Aortic smooth muscle cell (primary cell): ENCODE results near the gene AGAP3. TPM values are rescaled to one million over a fixed set of nuclear protein-coding genes. Genes with fewer than 3 reads are reported as not detected.

ENCODE experiments used
- total RNA-seq: library from RNA; depleted of rRNA; stranded (reverse); fragments of >200 nt; gene quantifications from 2 replicates; pipeline ENCODE4 v1.2.3, GENCODE V29; 2014

The AGAP3 gene
- 22.0 and 31.8 TPM in 2 replicates for total RNA-seq

DNA sequence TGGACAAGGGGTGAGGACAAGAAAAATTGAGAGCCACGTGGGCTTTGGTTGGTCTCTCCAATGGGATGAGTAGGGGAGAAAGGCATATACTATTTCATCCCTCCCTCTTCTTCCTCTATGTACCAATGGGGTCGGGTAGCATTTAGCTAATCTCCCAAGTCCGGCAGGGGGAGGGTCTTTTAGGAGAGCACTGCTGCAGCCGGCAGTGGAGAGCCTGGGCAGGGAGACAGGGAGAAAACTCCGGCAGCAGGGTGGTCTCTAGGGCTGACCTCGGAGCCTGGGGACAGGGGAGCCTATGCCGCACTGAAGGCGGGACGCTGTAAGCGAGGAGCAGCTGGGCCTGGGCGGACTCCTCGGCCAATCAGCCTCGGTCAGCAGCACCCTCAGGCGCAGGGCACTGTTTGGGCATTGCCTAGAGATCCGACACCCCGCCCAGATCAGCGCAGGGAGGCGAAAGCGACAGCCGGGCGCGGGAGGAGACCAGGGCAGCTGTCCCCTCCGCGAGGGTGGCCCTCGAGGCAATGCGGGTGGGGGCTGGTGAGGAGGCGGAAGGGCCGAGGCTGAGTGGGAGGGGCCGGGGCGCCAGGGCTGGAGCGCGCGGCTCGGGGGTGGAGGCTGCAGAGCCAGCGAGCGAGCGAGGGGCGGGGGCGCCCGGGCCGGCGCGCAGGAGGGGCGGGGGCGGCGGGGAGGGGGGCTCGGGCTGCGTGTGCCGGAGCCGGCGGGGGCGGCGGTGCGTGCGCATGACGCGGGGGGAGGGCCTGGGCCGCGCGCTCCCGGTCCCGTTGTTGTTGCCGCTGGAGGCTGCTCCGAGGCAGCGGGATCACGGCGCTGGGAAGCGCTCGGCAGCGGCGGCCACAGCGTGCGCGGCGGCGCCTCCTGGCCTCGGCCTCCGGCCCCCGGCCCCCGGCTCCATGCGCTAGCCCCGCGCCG is at the start of gene AGAP3:
Gene AGAP3 (plus strand): TSS at position 785 of the 930 bp plus-strand sequence. CDS start 267 bp downstream, outside the sequence.

DNA sequence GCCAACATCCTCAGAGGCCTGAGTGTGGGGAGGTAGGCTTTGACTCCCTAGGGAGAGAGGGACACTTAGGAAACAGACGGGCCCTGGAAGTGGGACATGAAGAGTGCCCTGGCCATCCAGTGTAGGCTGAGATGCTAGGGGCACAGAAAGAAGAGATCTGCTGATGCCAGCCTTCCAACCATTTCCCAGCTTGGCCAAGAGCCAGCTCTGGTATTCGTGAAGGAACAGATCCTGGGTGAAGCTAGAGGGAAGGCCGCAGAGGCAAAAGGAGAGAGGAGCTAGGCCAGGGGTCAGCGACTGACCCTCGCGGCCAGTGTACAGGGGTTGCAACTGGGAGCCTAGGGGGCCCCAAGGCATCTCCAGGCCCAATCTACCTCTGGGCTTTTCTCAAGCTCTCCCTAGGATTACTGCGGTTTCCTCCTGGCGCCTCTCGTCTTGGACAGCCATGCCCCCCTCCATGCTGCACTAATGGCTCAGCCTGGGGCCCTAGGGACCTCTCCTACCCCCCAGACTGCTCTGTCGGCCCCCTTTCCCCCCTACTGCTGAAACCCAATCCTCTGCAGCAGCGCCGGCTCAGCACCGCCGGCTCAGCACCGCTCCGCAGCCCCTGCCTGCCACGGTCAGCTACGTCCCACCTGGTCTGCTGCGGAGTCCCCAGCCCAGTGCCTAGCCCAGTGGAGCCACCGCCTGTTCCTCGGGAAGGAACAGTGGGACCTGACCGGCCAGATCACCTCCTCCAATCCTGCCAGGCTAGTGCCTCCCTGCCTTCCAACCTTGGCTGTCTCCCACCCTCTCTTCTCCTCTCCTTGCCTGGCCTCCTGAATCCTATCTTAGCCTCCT is 38.1 kb upstream of the AGAP3 start, which contains the start of gene ASIC3:
Gene ASIC3 (plus strand): TSS at position 556 of the 840 bp plus-strand sequence. CDS start 355 bp downstream, outside the sequence.

DNA sequence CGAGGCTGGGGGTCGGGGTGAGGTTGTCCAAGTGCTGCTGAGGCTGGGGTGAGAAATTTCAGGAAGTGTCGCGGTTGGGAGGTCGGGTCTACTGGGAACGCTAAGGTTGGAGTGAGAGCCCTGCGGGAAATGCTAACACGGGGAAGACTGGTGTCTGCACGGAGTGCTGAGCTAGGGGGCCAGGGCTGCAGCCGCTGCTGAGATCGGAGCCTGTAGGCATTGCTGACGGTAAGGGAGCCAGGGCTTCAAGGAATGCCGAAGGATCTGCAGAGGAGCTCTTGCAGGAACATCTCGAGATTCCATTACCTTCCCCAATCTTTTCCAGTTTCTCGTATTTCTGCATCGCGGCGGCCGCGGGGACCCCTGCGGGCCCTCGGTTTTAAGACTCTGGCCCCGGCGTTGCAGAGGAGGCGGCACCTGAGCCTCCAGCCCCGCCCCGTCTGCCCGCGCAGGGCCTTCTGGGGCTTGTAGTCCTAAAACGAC is 28.7 kb upstream of the AGAP3 start, which contains the start of gene CDK5:
Gene CDK5 (minus strand): TSS at position 392 of the 483 bp plus-strand sequence. CDS start 49 bp downstream, at position 343.

DNA sequence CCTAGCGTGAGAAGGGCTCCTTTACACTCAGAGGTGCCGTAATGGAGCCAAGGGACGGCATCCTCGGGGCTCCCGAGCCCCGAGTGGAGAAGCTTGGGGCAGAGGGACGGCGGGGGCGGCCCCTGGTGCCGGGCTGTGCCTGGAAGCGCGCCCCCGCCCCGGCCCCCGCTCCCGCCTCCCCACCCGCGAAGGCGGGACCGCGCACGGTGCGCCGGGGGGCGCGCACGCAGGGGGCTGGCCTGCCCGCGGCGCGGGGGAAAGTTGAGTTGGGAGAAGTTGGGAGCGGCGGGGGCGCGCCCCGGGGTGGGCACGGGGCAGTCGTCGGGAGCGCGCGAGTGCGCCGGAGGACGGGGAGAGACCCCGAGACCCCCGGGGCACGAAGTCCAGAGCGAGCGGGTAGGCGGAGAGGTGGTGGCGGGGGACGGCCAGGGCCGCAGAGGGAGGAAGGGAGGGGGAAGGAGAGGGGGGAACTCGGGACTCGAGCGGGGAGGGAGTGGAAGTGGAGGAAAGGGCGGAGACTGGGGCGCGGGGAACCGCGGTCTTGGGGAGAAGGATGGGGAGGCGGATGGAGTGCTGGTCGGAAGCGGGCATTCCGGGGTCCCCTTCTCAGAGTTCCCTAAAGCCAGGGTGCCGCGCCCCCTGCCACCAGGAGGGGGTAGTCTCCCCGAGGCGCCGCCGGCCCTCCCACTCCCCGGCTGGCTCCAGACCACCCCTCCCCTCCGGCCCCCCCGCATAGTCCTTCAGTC is 26.7 kb upstream of the AGAP3 start, which contains the start of gene SLC4A2:
Gene SLC4A2 (plus strand): TSS at position 223 of the 746 bp plus-strand sequence. CDS start 2,399 bp downstream, outside the sequence.

DNA sequence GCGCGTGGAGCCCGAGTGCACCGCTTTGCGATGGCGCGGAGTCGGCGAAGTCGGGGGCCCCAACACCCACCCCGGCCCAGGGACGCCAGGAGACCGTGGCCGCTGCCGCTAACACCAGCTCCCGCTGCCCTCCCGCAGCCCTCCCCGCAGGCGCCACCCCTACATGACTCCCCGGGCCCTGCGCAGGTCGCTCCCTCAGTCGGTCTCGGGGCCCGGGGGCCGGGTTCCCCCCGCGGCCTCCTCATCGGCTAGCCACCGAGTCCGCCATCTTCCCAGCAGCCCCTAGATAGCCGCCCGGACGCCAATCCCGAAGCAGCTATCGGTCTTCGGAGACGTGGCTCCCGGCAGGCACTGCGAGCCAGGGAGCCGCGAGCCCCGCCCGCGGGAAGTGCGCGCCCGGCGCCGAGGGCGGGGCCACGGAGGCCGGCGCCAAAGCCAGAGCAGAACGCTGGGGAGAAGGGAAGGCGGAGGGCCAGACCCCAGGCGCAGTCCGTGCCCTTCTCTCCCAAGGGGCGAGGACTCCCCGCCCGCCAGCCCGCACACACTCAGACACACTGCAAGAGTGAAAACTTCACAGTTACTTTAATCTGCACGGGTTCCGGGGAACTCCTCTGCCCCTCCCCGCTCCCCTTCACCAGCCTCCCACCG is 5.6 kb upstream of the AGAP3 start, which contains the start of gene FASTK:
Gene FASTK (minus strand): TSS at position 288 of the 648 bp plus-strand sequence. CDS start 43 bp downstream, at position 245.

DNA sequence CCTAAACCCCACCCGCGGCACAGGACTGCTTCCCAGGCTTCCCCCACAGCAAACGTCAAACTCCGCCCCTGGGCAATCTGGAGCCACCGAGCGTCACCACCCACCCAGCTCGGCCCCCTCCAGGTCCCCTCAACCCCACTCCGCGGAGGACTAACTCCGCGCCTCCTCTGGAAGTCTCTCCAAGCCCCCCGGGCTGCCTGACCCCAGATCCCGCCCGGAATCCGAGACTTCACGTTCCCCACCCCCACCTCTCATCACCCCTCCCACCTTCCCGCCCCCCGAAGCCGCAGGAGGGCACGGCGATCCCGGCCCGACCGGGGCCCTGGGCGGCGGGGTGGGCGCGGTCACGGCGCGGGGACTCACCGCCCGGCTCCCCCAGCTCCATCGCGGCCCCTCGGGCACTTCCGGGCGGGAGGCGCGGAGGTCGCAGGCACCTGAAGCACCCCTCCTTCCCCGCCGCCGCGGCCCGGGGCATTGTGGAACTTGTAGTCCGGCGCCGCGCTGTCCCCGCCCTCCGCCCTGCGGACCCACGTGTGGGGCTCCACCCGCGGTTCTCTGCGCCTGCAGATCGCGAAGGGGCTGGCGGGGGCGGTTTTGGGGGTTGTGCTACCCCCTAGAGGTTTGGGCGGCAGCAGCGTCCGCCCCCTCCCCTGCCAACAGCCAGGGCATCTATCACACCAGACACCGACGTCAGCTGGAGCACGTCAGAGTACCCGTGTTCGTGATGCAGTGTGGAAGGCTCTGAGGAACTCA is 3.0 kb upstream of the AGAP3 start, which contains the start of gene TMUB1:
Gene TMUB1 (minus strand): TSS at position 423 of the 753 bp plus-strand sequence. CDS start 930 bp downstream, outside the sequence.

DNA sequence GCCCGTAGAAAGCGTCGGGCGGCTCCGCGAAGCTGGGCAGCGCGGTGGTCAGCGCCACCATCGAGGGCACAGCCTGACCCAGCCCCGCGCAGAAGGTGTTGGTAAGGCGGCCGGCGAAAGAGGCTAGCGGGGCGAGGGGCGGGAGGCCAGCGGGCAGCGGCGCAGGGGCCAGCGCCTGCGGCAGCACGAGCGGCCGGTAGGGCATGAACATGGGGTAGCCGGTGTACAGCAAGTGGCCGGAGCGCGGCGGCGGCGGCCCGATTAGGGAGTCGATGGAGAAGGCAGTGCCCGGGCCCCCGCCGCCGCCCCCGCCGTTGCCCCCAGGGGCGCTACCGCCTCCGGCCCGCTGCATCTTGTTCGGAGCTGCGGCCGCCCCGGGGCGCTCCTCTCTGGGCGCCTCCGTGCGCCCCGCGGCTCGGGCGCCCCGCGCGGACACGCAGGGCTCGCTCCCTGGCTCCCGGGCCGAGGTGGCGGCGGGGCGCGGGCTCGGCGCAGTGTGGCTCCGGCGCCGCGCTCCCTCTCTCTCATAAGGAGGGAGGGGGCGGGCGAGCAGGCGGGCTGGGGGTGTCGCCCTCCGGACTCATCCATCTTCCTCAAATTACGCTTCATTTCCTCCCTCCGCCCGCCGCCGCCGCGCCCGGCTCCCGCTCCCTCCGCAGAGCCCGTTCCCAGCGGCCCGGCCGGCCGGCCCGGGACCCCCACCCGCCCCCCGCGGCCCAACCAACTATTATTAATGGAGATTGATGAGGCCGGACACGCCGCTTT is 81.1 kb downstream of the AGAP3 start, which contains the start of gene GBX1:
Gene GBX1 (minus strand): TSS at position 498 of the 765 bp plus-strand sequence. CDS start 146 bp downstream, at position 352.

DNA sequence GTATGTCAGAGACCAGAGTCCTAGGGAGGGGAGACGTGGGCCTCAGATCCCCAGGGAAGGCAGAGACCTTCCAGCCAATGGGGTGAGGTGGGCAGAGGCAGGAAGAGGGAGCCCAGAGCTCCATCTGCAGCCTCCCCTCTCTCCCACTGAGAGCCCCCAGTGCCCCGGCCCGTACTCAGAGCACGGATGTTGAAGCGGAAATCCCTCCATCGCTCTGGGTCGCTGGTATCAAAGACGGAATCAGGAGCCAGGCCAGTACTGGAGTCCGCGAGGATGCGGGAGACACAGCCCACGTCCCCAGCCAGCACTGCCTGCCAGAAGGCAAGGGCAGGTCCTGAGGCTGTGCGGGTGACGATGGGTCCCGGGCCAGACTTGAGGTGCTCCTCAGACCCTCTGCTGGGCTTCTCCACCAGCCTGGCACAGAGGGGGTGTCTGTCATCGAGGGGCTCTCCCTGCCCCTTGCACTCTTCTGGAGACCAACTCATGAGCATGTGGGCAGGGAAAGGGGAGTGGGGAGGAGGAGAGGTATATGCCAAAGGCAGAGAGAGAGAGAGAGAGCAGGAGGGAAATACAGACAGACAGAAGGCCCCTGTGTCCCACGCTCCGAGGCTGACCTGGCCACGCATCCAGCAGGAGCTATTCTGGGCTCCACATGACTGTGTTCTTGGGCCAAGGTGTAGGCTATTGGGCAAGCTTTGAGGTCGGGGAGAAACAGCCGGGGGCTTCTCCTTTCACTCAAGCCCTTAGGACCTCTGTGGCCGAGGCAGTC is 100.5 kb downstream of the AGAP3 start, which contains the start of gene ASB10:
Gene ASB10 (minus strand): TSS at position 611 of the 769 bp plus-strand sequence. CDS start 120 bp downstream, at position 491.

Other genes with a start within 250 kb of the AGAP3 start
- gene AOC1, start 234.0 kb upstream of the AGAP3 start, total RNA-seq: not detected in 2 replicates
- gene KCNH2, start 108.2 kb upstream of the AGAP3 start, total RNA-seq: under 0.01 TPM in 1 of 2 replicates, not detected in the other
- gene NOS3, start 95.5 kb upstream of the AGAP3 start, total RNA-seq: 1.7 and 3.7 TPM in 2 replicates
- gene ATG9B, start 62.0 kb upstream of the AGAP3 start, total RNA-seq: 0.06 TPM in 1 of 2 replicates, not detected in the other
- 19.0 and 25.9 TPM in 2 replicates for gene ABCB8, start 58.0 kb upstream of the AGAP3 start, total RNA-seq
- 0.06 TPM in 1 of 2 replicates, not detected in the other for gene ASIC3, start 37.9 kb upstream of the AGAP3 start, total RNA-seq
- 28.7 and 30.8 TPM in 2 replicates for gene CDK5, start 28.6 kb upstream of the AGAP3 start, total RNA-seq
- gene SLC4A2, start 26.9 kb upstream of the AGAP3 start, total RNA-seq: 80.1 and 104 TPM in 2 replicates
- gene FASTK, start 5.7 kb upstream of the AGAP3 start, total RNA-seq: 72.1 and 82.5 TPM in 2 replicates
- gene TMUB1, start 3.0 kb upstream of the AGAP3 start, total RNA-seq: 15.5 and 16.5 TPM in 2 replicates
- not detected in 2 replicates for gene GBX1, start 81.2 kb downstream of the AGAP3 start, total RNA-seq
- gene ASB10, start 100.8 kb downstream of the AGAP3 start, total RNA-seq: not detected in 2 replicates
- gene H2BK1, start 124.0 kb downstream of the AGAP3 start, total RNA-seq: not detected in 2 replicates
- gene ABCF2, start 140.7 kb downstream of the AGAP3 start, total RNA-seq: 41.2 and 62.4 TPM in 2 replicates
- gene CHPF2, start 146.0 kb downstream of the AGAP3 start, total RNA-seq: 73.6 and 82.2 TPM in 2 replicates
- gene SMARCD3, start 162.2 kb downstream of the AGAP3 start, total RNA-seq: 40.7 and 41.8 TPM in 2 replicates